IMR-90 (cell line): ENCODE data around the gene VPS26C. TPM values are rescaled to one million over a fixed set of nuclear protein-coding genes. Genes with fewer than 3 reads are reported as not detected.

Experiments used
- ATAC-seq: fragments of 200-7000 bp; cut with Tn5 transposase; 2 replicates; pipeline ENCODE4 v1.9.1; 2020; ENCODE audit warnings: low read depth, mild to moderate bottlenecking, moderate library complexity
- BruUV-seq: library from RNA; stranded (reverse); fragments of 400-500 nt; replicated peaks from 2 replicates; lab custom pipeline; 2021; lab: Mats Ljungman, UMichigan
- CTCF ChIA-PET: fragments of 300-600 bp; formaldehyde crosslinking; extraction: SDS; loops from one replicate; lab custom pipeline; 2021; ENCODE audit warnings: antibody characterized with exemption; lab: Yijun Ruan, JAX
- POLR2A ChIA-PET: fragments of 300-600 bp; sonication (Branson Sonifier 250); formaldehyde crosslinking; loops from one replicate; lab custom pipeline; 2022; ENCODE audit warnings: antibody characterized with exemption; ENCODE audit not compliant: unreplicated experiment; lab: Charles Lee
- DNase-seq: peaks from one replicate; pipeline ENCODE4 v3.0.0; 2013
- H2AFZ ChIP-seq: replicated peaks from 2 replicates; pipeline ENCODE3; 2013; ENCODE audit warnings: low read length, mild to moderate bottlenecking; ENCODE audit not compliant: poor library complexity
- H2AK5ac ChIP-seq: 2 replicates; pipeline ENCODE4 v1.6.1; 2013; ENCODE audit warnings: low read depth, low read length, inconsistent platforms
- H2AK9ac ChIP-seq: replicated peaks from 2 replicates; pipeline ENCODE3; 2013; ENCODE audit warnings: mild to moderate bottlenecking, low read depth, low read length, moderate library complexity; ENCODE audit not compliant: poor library complexity
- H2BK120ac ChIP-seq: 2 replicates; pipeline ENCODE4 v1.6.1; 2013; ENCODE audit warnings: low read depth, low read length, inconsistent platforms
- H2BK15ac ChIP-seq: 3 replicates; pipeline ENCODE4 v1.6.1; 2013; ENCODE audit warnings: low read depth, low read length, inconsistent platforms
- H2BK20ac ChIP-seq: 2 replicates; pipeline ENCODE4 v1.6.1; 2013; ENCODE audit warnings: low read depth, mild to moderate bottlenecking, inconsistent platforms, low read length, moderate library complexity
- H2BK5ac ChIP-seq: 2 replicates; pipeline ENCODE4 v1.6.1; 2013; ENCODE audit warnings: mild to moderate bottlenecking, low read depth, low read length, inconsistent platforms; ENCODE audit not compliant: poor library complexity, severe bottlenecking
- H3K14ac ChIP-seq: replicated peaks from 2 replicates; pipeline ENCODE4 v1.6.1; 2013; ENCODE audit warnings: low read depth, low read length, inconsistent platforms
- H3K18ac ChIP-seq: 2 replicates; pipeline ENCODE4 v1.6.1; 2013; ENCODE audit warnings: low read depth, low read length, control low read depth
- H3K23ac ChIP-seq: 2 replicates; pipeline ENCODE4 v1.6.1; 2013; ENCODE audit warnings: low read depth, low read length, inconsistent platforms
- H3K27ac ChIP-seq: 2 replicates; pipeline ENCODE4 v1.5.1; 2013; ENCODE audit warnings: mild to moderate bottlenecking, control low read depth, low read length; ENCODE audit not compliant: insufficient read depth
- H3K27me3 ChIP-seq: 2 replicates; pipeline ENCODE4 v1.6.1; 2013; ENCODE audit warnings: low read length; ENCODE audit not compliant: control insufficient read depth, insufficient read depth
- H3K36me3 ChIP-seq: 2 replicates; pipeline ENCODE4 v1.6.1; 2013; ENCODE audit warnings: low read length, mixed read lengths; ENCODE audit not compliant: control insufficient read depth, insufficient read depth
- H3K4ac ChIP-seq: 2 replicates; pipeline ENCODE4 v1.6.1; 2013; ENCODE audit warnings: low read depth, low read length, inconsistent platforms
- H3K4me1 ChIP-seq: 2 replicates; pipeline ENCODE4 v1.6.1; 2013; ENCODE audit warnings: low read length, mixed read lengths; ENCODE audit not compliant: control insufficient read depth, insufficient read depth
- H3K4me2 ChIP-seq: 2 replicates; pipeline ENCODE4 v1.6.1; 2013; ENCODE audit warnings: low read depth, mild to moderate bottlenecking, control low read depth, low read length, moderate library complexity
- H3K4me3 ChIP-seq: 2 replicates; pipeline ENCODE4 v1.5.1; 2013; ENCODE audit warnings: low read depth, mild to moderate bottlenecking, control low read depth, low read length, moderate library complexity; ENCODE audit not compliant: insufficient read depth
- H3K56ac ChIP-seq: 2 replicates; pipeline ENCODE4 v1.6.1; 2013; ENCODE audit warnings: low read length, inconsistent platforms; ENCODE audit not compliant: insufficient read depth; ENCODE audit errors: extremely low read depth
- H3K79me1 ChIP-seq, 2 experiments: 2 replicates each; pipeline ENCODE4 v1.6.1; 2013; ENCODE audit warnings: low read length in 2 of 2, inconsistent platforms in 1 of 2, low read depth in 1 of 2
- H3K9ac ChIP-seq: 2 replicates; pipeline ENCODE4 v1.6.1; 2013; ENCODE audit warnings: low read depth, low read length, control low read depth
- H3K9me1 ChIP-seq: 2 replicates; pipeline ENCODE4 v1.6.1; 2013; ENCODE audit warnings: low read length, inconsistent platforms; ENCODE audit not compliant: insufficient read depth
- H3K9me3 ChIP-seq: 2 replicates; pipeline ENCODE4 v1.6.1; 2013; ENCODE audit warnings: low read length; ENCODE audit not compliant: control insufficient read depth, insufficient read depth
- H4K20me1 ChIP-seq: 2 replicates; pipeline ENCODE4 v1.6.1; 2013; ENCODE audit warnings: low read length, inconsistent platforms; ENCODE audit not compliant: insufficient read depth
- H4K5ac ChIP-seq: 2 replicates; pipeline ENCODE4 v1.6.1; 2013; ENCODE audit warnings: mild to moderate bottlenecking, low read depth, low read length, control low read depth
- H4K8ac ChIP-seq, 2 experiments: 2 replicates each; pipeline ENCODE4 v1.6.1; 2013; ENCODE audit warnings: low read depth in 2 of 2, low read length in 2 of 2, control low read depth in 1 of 2, inconsistent platforms in 1 of 2
- H4K91ac ChIP-seq: 2 replicates; pipeline ENCODE4 v1.6.1; 2013; ENCODE audit warnings: low read depth, low read length, inconsistent platforms; ENCODE audit not compliant: insufficient read depth
- RFX5 ChIP-seq: IDR thresholded peaks from 2 replicates; pipeline ENCODE4 v1.8.0; 2012; ENCODE audit warnings: low read depth, mild to moderate bottlenecking, low read length, moderate library complexity
- SMC3 ChIP-seq: fragments of 150-350 bp; IDR thresholded peaks from 2 replicates; pipeline ENCODE4 v1.6.1; 2016; ENCODE audit warnings: low read depth, mild to moderate bottlenecking, antibody characterized with exemption, low read length, moderate library complexity
- WGBS, 2 experiments: methylation state at CpG; one replicate each; pipeline versions ENCODE4 v1.1.5 to v1.1.7; 2013; ENCODE audit warnings: missing lambda C conversion rate in 2 of 2; ENCODE audit not compliant: insufficient read length in 1 of 2; ENCODE audit errors: extremely low coverage in 2 of 2; 5-methylcytosine and 5-hydroxymethylcytosine counted together
- dilution Hi-C: fragments of 300-500 bp; cut with HindIII; formaldehyde crosslinking; loops from one replicate; pipeline ENCODE4 v1.14.3; 2018; ENCODE audit warnings: low sequenced_read_pairs; ENCODE audit not compliant: unreplicated experiment
- in situ Hi-C: fragments of 300-500 bp; cut with MboI; formaldehyde crosslinking; loops from 3 replicates; pipeline ENCODE4 v1.14.3; 2019; ENCODE audit warnings: low sequenced_read_pairs, inconsistent platforms, mixed read lengths
- intact Hi-C: fragments of 100-400 bp; cut with micrococcal nuclease; formaldehyde crosslinking; loops from 2 replicates; pipeline ENCODE4 v1.10.0; 2022
- polyA plus RNA-seq, 3 experiments: library from polyadenylated mRNA; depleted of rRNA; stranded (reverse); fragments of >200 nt; gene quantifications; 2 replicates each; pipeline ENCODE4 v1.2.3, GENCODE V29; 2012; ENCODE audit warnings: low replicate concordance in 1 of 3
- total RNA-seq: library from RNA; depleted of rRNA; stranded (reverse); fragments of >200 nt; gene quantifications from 2 replicates; pipeline ENCODE4 v1.2.3, GENCODE V29; 2012

VPS26C gene
- total and polyA plus RNA-seq, 2 of the 4 experiments (the other 2 are of a cell fraction): 30.0 to 36.6 TPM

DNA sequence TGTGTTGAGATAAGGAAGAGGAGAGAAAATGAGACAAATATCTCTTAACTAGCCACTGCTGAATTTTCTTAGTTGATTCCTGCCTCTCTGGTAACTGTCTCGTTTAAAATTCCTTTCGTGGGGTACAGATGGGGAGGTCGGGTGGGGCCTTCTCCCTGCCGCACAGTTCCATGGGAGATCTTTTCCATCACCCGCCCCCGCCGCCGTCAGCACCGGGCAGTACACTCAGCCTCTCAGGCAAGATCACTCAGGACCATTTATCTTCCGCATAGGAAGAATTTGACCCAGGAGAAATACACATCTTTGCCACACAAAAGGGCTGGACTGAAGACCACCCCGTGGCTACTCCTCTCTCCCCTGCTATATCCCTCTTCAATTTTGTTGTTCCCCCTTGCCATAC lies 2.3 kb upstream of the VPS26C start:
- Histone ChIP-seq H2BK15ac (no peak overlapping the region), H2AFZ (no peak overlapping the region), H3K79me1 (peaks cover 6 to 27% of the 10 kb centered on the region in 2 experiments; a peak in 3 of 4 replicates), H3K9ac (no peak overlapping the region), H2AK9ac (no peak overlapping the region), H3K4ac (no peak overlapping the region), H3K27me3 (0 out of 2 replicates have a peak, but pooled peaks cover 1% of the 10 kb centered on the region), H3K27ac (no peak overlapping the region), H3K4me3 (no peak overlapping the region), H4K20me1 (no peaks in the 10 kb centered on the region), H2BK120ac (no peak overlapping the region), H2AK5ac (0 out of 2 replicates have a peak overlapping the region, but pooled peaks have one; percentile 7), H3K36me3 (no peaks in the 10 kb centered on the region), H3K14ac (no peak overlapping the region), H2BK5ac (no peak overlapping the region), H4K8ac (no peak overlapping the region), H4K5ac (no peak overlapping the region), H3K9me3 (no peaks in the 10 kb centered on the region), H4K91ac (no peak overlapping the region), H2BK20ac (no peak overlapping the region), H3K23ac (no peak overlapping the region), H3K18ac (no peak overlapping the region), H3K56ac (no peak overlapping the region), H3K9me1 (peaks cover 6% of the 10 kb centered on the region; the same call in 1 of the 2 replicates), H3K4me1 (peaks cover 2% of the 10 kb centered on the region), H3K4me2 (no peak overlapping the region)
- no peak for DNase-seq
- no CpG with 5 or more reads among the region's 11 CpGs for WGBS, 2 experiments
- ChIA-PET CTCF (no interaction called here), POLR2A (no interaction called here)
- TF ChIP-seq RFX5 (no peak), SMC3 (no peak)
- dilution Hi-C loops: no loop called here
- in situ Hi-C loops: loop anchor here (25.0 kb wide), 1 partner anchor 193 kb away; no protein-coding TSS in a partner anchor
- BruUV-seq: no TSS peak
- intact Hi-C loops: loop anchor here (5.0 kb wide), 1 partner anchor 193 kb away; no protein-coding TSS in a partner anchor
- ATAC-seq: no peak
